GM23248 (cell line): ENCODE measurements around the gene AKAP6.

Experiments used
- EZH2 ChIP-seq: fragments of 200-600 bp; sonication (generic); IDR thresholded peaks from 2 replicates; pipeline ENCODE4 v1.6.1; 2018; ENCODE audit warnings: antibody characterized with exemption, mild to moderate bottlenecking; ENCODE audit not compliant: insufficient read depth, poor library complexity, severe bottlenecking
- EZH2phosphoT487 ChIP-seq: fragments of 200-600 bp; sonication (generic); IDR thresholded peaks from 2 replicates; pipeline ENCODE4 v1.6.1; 2018; ENCODE audit warnings: antibody characterized with exemption, moderate library complexity, mild to moderate bottlenecking, low read depth; ENCODE audit not compliant: insufficient read depth

DNA sequence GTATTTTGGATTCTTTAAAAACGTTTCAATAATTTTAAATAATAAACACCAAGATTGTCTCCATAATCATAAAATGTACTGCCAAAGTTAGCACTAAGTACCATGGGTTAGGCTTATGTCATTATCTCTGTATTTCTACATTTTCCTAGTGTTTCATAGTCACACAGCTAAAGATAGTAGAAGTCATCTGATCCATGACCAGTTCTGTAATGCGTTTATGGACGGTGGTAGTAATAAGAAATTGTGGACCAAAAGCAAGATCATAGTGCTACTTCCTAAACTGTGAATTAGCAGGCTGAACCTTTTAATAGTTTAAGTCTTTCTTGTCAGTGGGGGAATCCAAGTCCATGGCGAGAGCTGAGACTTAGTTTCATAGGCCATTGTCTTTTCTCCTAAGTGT lies 142.1 kb downstream of the AKAP6 start:
- TF ChIP-seq EZH2 (no peak), EZH2phosphoT487 (no peak)
